GM18505 (cell line): ENCODE measurements around the gene MED12L.
A peak's percentile ranks its signal among the peaks of the same experiment; 100 is the strongest.

Experiments
- ATAC-seq: cut with Tn5 transposase; IDR thresholded peaks from one replicate; pipeline ENCODE4 v1.9.1; 2021; ENCODE audit not compliant: unreplicated experiment
- POLR2A ChIP-seq: IDR thresholded peaks from 4 replicates; pipeline ENCODE4 v1.6.1; 2011; ENCODE audit warnings: borderline replicate concordance; ENCODE audit not compliant: insufficient read depth, insufficient read length; ENCODE audit errors: extremely low read depth

The MED12L gene

GRCh38 chr3:151213881-151214280, 128.4 kb downstream of the MED12L start:
- TF ChIP-seq POLR2A, result no peak
- no peak for ATAC-seq

GRCh38 chr3:151214459-151214858, 129.0 kb downstream of the MED12L start:
- no peak for TF ChIP-seq POLR2A
- ATAC-seq, result no peak

- ATAC-seq, result no peak
- no peak for TF ChIP-seq POLR2A
Measured at GRCh38 chr3:151216641-151217607, 131.5 kb downstream of the MED12L start.

- ATAC-seq, result no peak
- TF ChIP-seq POLR2A, result no peak
Measured at GRCh38 chr3:151218136-151218535, 132.7 kb downstream of the MED12L start.

- no peak for TF ChIP-seq POLR2A
- no peak for ATAC-seq
Measured at GRCh38 chr3:151219056-151219455, 133.6 kb downstream of the MED12L start.

- ATAC-seq, result no peak
- no peak for TF ChIP-seq POLR2A
Measured at GRCh38 chr3:151224268-151224866, 138.9 kb downstream of the MED12L start.

GRCh38 chr3:151225040-151225975, 139.8 kb downstream of the MED12L start:
- ATAC-seq, result no peak
- no peak for TF ChIP-seq POLR2A

- no peak for ATAC-seq
- no peak for TF ChIP-seq POLR2A
Measured at GRCh38 chr3:151226088-151226563, 140.7 kb downstream of the MED12L start.

- no peak for ATAC-seq
- no peak for TF ChIP-seq POLR2A
Measured at GRCh38 chr3:151226825-151227224, 141.4 kb downstream of the MED12L start.

- TF ChIP-seq POLR2A, result no peak
- peak; percentile 31 for ATAC-seq
Measured at GRCh38 chr3:151227266-151227806, 141.9 kb downstream of the MED12L start.

- no peak for TF ChIP-seq POLR2A
- ATAC-seq, result peak; percentile 77
Measured at GRCh38 chr3:151227807-151228665, 142.6 kb downstream of the MED12L start.

- no peak for TF ChIP-seq POLR2A
- ATAC-seq, result no peak
Measured at GRCh38 chr3:151228666-151229040, 143.2 kb downstream of the MED12L start.
